Measurements from ENCODE around the gene ALPP. TPM values are rescaled to one million over a fixed set of nuclear protein-coding genes. Genes with fewer than 3 reads are reported as not detected.

Gene ALPP
- total and polyA plus RNA-seq, 5 donors from 2014 or later, result not detected

- H3K4me1 Mint-ChIP-seq, result peaks cover 0 to 4% (median 0%) of the 10 kb centered on the region in 4 donors
- no peak overlapping the region for H3K27ac ChIP-seq (ENCODE audit: insufficient read depth, low read length, poor library complexity, severe bottlenecking)
- no peaks in the 10 kb centered on the region for H3K9me3 ChIP-seq (ENCODE audit: control insufficient read depth in 2 of 2, low read length in 2 of 2)
- no peaks in the 10 kb centered on the region for H3K36me3 ChIP-seq (ENCODE audit: control insufficient read depth, insufficient read depth, low read length)
- no peak for ATAC-seq (ENCODE audit: low read depth in 2 of 2)
- no peak for DNase-seq
- no peak overlapping the region for H3K27ac Mint-ChIP-seq
- peaks cover 5% of the 10 kb centered on the region for H3K4me1 ChIP-seq (ENCODE audit: control insufficient read depth, insufficient read depth, low read length, poor library complexity, severe bottlenecking)
- H3K27me3 Mint-ChIP-seq, result peaks cover 23% of the 10 kb centered on the region
- H3K4me3 ChIP-seq (ENCODE audit: low read depth, low read length), result no peak overlapping the region
- H3K36me3 Mint-ChIP-seq, result no peaks in the 10 kb centered on the region
- H3K27me3 ChIP-seq (ENCODE audit: control insufficient read depth, insufficient read depth, low read length), result no peaks in the 10 kb centered on the region
- H3K9me3 Mint-ChIP-seq, result no peaks in the 10 kb centered on the region
- H3K4me3 Mint-ChIP-seq, result no peak overlapping the region
Measured at GRCh38 chr2:232410238-232410900, 31.8 kb downstream of the ALPP start.

GRCh38 chr2:232411901-232412629 is 33.5 kb downstream of the ALPP start:
- Mint-ChIP-seq H3K27me3 (peaks cover 34% of the 10 kb centered on the region), H3K4me3 (no peak overlapping the region), H3K27ac (no peak overlapping the region), H3K4me1 (peaks cover 0 to 4% (median 0%) of the 10 kb centered on the region in 4 donors), H3K9me3 (no peaks in the 10 kb centered on the region), H3K36me3 (no peaks in the 10 kb centered on the region)
- no peaks in the 10 kb centered on the region for H3K27me3 ChIP-seq (ENCODE audit: control insufficient read depth, insufficient read depth, low read length)
- no peak overlapping the region for H3K4me3 ChIP-seq (ENCODE audit: low read depth, low read length)
- peaks cover 5% of the 10 kb centered on the region for H3K4me1 ChIP-seq (ENCODE audit: control insufficient read depth, insufficient read depth, low read length, poor library complexity, severe bottlenecking)
- no peaks in the 10 kb centered on the region for H3K36me3 ChIP-seq (ENCODE audit: control insufficient read depth, insufficient read depth, low read length)
- no peak for ATAC-seq (ENCODE audit: low read depth in 2 of 2)
- DNase-seq, result no peak
- H3K27ac ChIP-seq (ENCODE audit: insufficient read depth, low read length, poor library complexity, severe bottlenecking), result no peak overlapping the region
- H3K9me3 ChIP-seq (ENCODE audit: control insufficient read depth in 2 of 2, low read length in 2 of 2), result no peaks in the 10 kb centered on the region

GRCh38 chr2:232412986-232413385 is 34.4 kb downstream of the ALPP start:
- Histone ChIP-seq H3K4me1 (ENCODE audit: control insufficient read depth, insufficient read depth, low read length, poor library complexity, severe bottlenecking) (peaks cover 5% of the 10 kb centered on the region), H3K36me3 (ENCODE audit: control insufficient read depth, insufficient read depth, low read length) (no peaks in the 10 kb centered on the region), H3K27me3 (ENCODE audit: control insufficient read depth, insufficient read depth, low read length) (peaks cover 2% of the 10 kb centered on the region), H3K4me3 (ENCODE audit: low read depth, low read length) (no peak overlapping the region), H3K9me3 (ENCODE audit: control insufficient read depth in 2 of 2, low read length in 2 of 2) (no peaks in the 10 kb centered on the region), H3K27ac (ENCODE audit: insufficient read depth, low read length, poor library complexity, severe bottlenecking) (no peak overlapping the region)
- H3K36me3 Mint-ChIP-seq, result no peaks in the 10 kb centered on the region
- peaks cover 0 to 4% (median 0%) of the 10 kb centered on the region in 4 donors for H3K4me1 Mint-ChIP-seq
- ATAC-seq (ENCODE audit: low read depth in 2 of 2) (no peak), DNase-seq (no peak)
- no peak overlapping the region for H3K4me3 Mint-ChIP-seq
- H3K27me3 Mint-ChIP-seq, result peaks cover 35% of the 10 kb centered on the region
- no peak overlapping the region for H3K27ac Mint-ChIP-seq
- H3K9me3 Mint-ChIP-seq, result no peaks in the 10 kb centered on the region

GRCh38 chr2:232415138-232415690 is 36.7 kb downstream of the ALPP start:
- no peak overlapping the region for H3K27ac Mint-ChIP-seq
- peaks cover 10% of the 10 kb centered on the region for H3K4me1 ChIP-seq (ENCODE audit: control insufficient read depth, insufficient read depth, low read length, poor library complexity, severe bottlenecking)
- peaks cover 2% of the 10 kb centered on the region for H3K27me3 ChIP-seq (ENCODE audit: control insufficient read depth, insufficient read depth, low read length)
- H3K36me3 ChIP-seq (ENCODE audit: control insufficient read depth, insufficient read depth, low read length), result no peaks in the 10 kb centered on the region
- H3K9me3 Mint-ChIP-seq, result no peaks in the 10 kb centered on the region
- H3K9me3 ChIP-seq (ENCODE audit: control insufficient read depth in 2 of 2, low read length in 2 of 2), result no peaks in the 10 kb centered on the region
- DNase-seq (no peak), ATAC-seq (ENCODE audit: low read depth in 2 of 2) (no peak)
- H3K27me3 Mint-ChIP-seq, result peaks cover 47% of the 10 kb centered on the region
- H3K27ac ChIP-seq (ENCODE audit: insufficient read depth, low read length, poor library complexity, severe bottlenecking), result no peak overlapping the region
- no peaks in the 10 kb centered on the region for H3K36me3 Mint-ChIP-seq
- H3K4me3 ChIP-seq (ENCODE audit: low read depth, low read length), result no peak overlapping the region
- no peak overlapping the region for H3K4me3 Mint-ChIP-seq
- peaks cover 0 to 12% (median 4%) of the 10 kb centered on the region in 4 donors for H3K4me1 Mint-ChIP-seq

GRCh38 chr2:232415736-232416520 is 37.4 kb downstream of the ALPP start:
- Mint-ChIP-seq H3K27me3 (peaks cover 41% of the 10 kb centered on the region), H3K36me3 (no peaks in the 10 kb centered on the region), H3K4me1 (peaks cover 0 to 16% (median 4%) of the 10 kb centered on the region in 4 donors), H3K4me3 (no peak overlapping the region), H3K27ac (no peak overlapping the region), H3K9me3 (no peaks in the 10 kb centered on the region)
- H3K27me3 ChIP-seq (ENCODE audit: control insufficient read depth, insufficient read depth, low read length), result peaks cover 2% of the 10 kb centered on the region
- no peaks in the 10 kb centered on the region for H3K36me3 ChIP-seq (ENCODE audit: control insufficient read depth, insufficient read depth, low read length)
- no peak for ATAC-seq (ENCODE audit: low read depth in 2 of 2)
- H3K27ac ChIP-seq (ENCODE audit: insufficient read depth, low read length, poor library complexity, severe bottlenecking), result no peak overlapping the region
- H3K4me1 ChIP-seq (ENCODE audit: control insufficient read depth, insufficient read depth, low read length, poor library complexity, severe bottlenecking), result peaks cover 17% of the 10 kb centered on the region
- no peak overlapping the region for H3K4me3 ChIP-seq (ENCODE audit: low read depth, low read length)
- no peak for DNase-seq
- no peaks in the 10 kb centered on the region for H3K9me3 ChIP-seq (ENCODE audit: control insufficient read depth in 2 of 2, low read length in 2 of 2)

- no peaks in the 10 kb centered on the region for H3K9me3 Mint-ChIP-seq
- Histone ChIP-seq H3K27me3 (ENCODE audit: control insufficient read depth, insufficient read depth, low read length) (peaks cover 2% of the 10 kb centered on the region), H3K4me3 (ENCODE audit: low read depth, low read length) (no peak overlapping the region), H3K27ac (ENCODE audit: insufficient read depth, low read length, poor library complexity, severe bottlenecking) (no peak overlapping the region), H3K4me1 (ENCODE audit: control insufficient read depth, insufficient read depth, low read length, poor library complexity, severe bottlenecking) (peaks cover 17% of the 10 kb centered on the region), H3K36me3 (ENCODE audit: control insufficient read depth, insufficient read depth, low read length) (no peaks in the 10 kb centered on the region), H3K9me3 (ENCODE audit: control insufficient read depth in 2 of 2, low read length in 2 of 2) (no peaks in the 10 kb centered on the region)
- H3K27me3 Mint-ChIP-seq, result peaks cover 43% of the 10 kb centered on the region
- no peaks in the 10 kb centered on the region for H3K36me3 Mint-ChIP-seq
- no peak for ATAC-seq (ENCODE audit: low read depth in 2 of 2)
- no peak overlapping the region for H3K27ac Mint-ChIP-seq
- H3K4me3 Mint-ChIP-seq, result no peak overlapping the region
- peaks cover 0 to 17% (median 5%) of the 10 kb centered on the region in 4 donors for H3K4me1 Mint-ChIP-seq
- DNase-seq, result no peak
Measured at GRCh38 chr2:232416521-232417470, 38.2 kb downstream of the ALPP start.

- H3K27ac ChIP-seq (ENCODE audit: insufficient read depth, low read length, poor library complexity, severe bottlenecking), result no peak overlapping the region
- Mint-ChIP-seq H3K4me1 (peaks cover 0 to 19% (median 7%) of the 10 kb centered on the region in 4 donors), H3K4me3 (no peak overlapping the region), H3K27ac (no peak overlapping the region), H3K36me3 (no peaks in the 10 kb centered on the region), H3K27me3 (peaks cover 48% of the 10 kb centered on the region), H3K9me3 (peaks cover 0 to 1% (median 0%) of the 10 kb centered on the region in 7 donors)
- DNase-seq (no peak), ATAC-seq (ENCODE audit: low read depth in 2 of 2) (no peak)
- H3K9me3 ChIP-seq (ENCODE audit: control insufficient read depth in 2 of 2, low read length in 2 of 2), result no peaks in the 10 kb centered on the region
- H3K36me3 ChIP-seq (ENCODE audit: control insufficient read depth, insufficient read depth, low read length), result no peaks in the 10 kb centered on the region
- peaks cover 17% of the 10 kb centered on the region for H3K4me1 ChIP-seq (ENCODE audit: control insufficient read depth, insufficient read depth, low read length, poor library complexity, severe bottlenecking)
- H3K27me3 ChIP-seq (ENCODE audit: control insufficient read depth, insufficient read depth, low read length), result peaks cover 2% of the 10 kb centered on the region
- no peak overlapping the region for H3K4me3 ChIP-seq (ENCODE audit: low read depth, low read length)
Measured at GRCh38 chr2:232417489-232417888, 38.9 kb downstream of the ALPP start.
